Stimulated activated CD8-positive, alpha-beta memory T cell treated with anti-CD3 and anti-CD28 coated beads, Interleukin-12 subunit alpha, Interleukin-12 subunit beta, amount 100 ng/mL, for 4 hours (primary cell): ENCODE measurements around the gene ZNRD2.

ENCODE experiments used
- DNase-seq: peaks from one replicate; pipeline ENCODE4 v3.0.0-alpha.2; 2020; ENCODE audit warnings: low read depth

ZNRD2 gene

DNA sequence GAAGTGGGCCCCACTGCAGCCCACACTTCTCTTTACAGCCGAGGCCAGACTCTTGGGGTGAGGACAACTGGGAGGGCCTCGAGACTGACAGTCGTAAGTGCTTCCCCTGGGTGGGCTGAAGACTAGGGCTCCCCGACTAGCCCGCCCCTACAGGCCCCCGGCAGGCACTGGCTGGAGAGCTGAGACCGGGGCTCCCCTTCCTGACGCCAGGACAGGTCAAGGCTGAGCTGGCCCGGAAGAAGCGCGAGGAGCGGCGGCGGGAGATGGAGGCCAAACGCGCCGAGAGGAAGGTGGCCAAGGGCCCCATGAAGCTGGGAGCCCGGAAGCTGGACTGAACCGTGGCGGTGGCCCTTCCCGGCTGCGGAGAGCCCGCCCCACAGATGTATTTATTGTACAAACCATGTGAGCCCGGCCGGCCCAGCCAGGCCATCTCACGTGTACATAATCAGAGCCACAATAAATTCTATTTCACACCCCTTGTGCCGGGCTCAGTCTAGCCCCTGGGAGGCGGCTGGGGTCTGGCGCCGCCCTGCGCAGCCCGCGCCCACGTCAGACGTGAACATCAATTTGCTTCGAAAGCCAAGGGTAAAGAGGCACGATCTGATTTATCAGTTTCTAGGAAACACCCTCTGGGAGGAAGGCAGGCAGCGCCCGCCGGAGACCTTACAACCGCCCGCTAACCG is 31.9 kb upstream of the ZNRD2 start:
- no peak for DNase-seq

- DNase-seq = no peak
Measured at GRCh38 chr11:65538915-65539743, 31.1 kb upstream of the ZNRD2 start.

GRCh38 chr11:65539744-65540289 is 30.5 kb upstream of the ZNRD2 start:
- DNase-seq = no peak

DNA sequence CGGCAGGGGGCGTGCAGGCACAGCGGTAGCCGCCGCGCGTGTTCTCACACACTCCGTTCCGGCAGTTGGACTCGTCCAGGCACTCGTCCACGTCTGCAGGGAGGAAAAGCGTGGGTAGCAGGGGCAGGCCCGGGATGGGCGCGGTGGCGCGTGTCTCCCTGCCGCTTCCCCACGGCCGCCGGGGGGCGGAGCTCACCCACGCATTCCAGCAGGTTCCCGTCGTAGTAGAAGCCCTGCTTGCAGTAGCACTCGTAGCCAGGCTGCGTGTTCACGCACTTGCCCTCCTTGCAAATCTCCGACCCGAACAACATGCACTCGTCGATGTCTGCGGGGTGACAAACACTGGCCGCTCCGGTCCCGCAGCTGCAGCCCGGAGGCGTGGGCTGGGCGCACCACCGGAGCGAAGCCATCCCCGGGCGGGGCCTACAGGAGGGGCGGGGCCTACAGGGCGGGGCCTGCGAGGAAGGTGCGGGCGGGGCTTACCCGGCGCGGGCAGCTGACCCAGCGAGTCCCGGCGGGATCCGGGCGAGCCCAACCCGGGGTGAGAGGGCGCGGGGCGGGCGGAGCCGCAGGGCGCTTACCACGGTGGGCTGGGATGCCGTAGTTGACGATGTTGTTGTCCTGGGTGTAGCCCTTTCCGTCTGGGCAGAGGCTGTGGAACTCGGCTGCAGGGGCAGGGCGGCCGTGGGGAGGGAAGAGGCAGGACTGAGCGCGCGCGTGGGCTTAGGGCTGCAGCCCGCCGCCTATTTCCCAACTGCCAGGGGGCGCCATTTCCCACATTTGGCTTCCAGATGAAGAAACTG is 29.8 kb upstream of the ZNRD2 start:
- DNase-seq = peak; percentile 75

- DNase-seq = no peak
Measured at GRCh38 chr11:65541093-65541982, 28.9 kb upstream of the ZNRD2 start.

GRCh38 chr11:65542738-65543390 is 27.4 kb upstream of the ZNRD2 start:
- DNase-seq = no peak

GRCh38 chr11:65545853-65546216 is 24.4 kb upstream of the ZNRD2 start:
- DNase-seq = no peak

- peak; percentile 98 for DNase-seq
Measured at GRCh38 chr11:65546217-65546958, 23.9 kb upstream of the ZNRD2 start.

DNA sequence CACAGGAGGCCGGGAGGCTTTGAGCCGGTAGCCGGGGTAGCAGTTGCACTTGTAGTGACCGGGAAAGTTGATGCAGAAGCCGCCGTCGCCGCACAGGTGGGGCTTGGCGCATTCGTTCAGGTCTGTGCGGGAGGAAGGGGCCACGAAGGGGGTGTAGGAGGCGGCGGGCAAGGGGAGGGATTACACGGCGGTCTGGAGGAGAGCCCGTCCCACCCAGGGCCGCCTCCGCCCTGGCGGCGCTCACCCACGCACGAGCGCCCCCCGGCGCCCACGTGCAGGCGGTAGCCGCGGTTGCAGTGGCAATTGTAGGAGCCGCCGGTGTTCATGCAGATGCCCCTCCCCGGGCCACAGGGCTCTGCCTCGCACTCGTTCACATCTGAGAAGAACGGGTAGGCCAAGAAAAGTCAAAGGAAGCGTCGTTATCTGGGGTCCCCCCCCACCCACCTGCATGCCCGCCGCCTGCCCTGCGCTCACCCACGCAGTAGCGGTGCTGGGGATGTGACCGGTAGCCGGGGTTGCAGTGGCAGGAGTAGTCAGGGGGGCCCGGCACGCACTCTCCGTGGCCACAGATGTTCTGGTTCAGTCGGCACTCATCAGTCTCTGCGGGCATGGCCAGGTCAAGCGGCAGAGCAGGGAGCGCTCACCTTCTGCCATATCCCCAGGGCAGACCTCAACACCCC is 22.7 kb upstream of the ZNRD2 start:
- DNase-seq = no peak

DNA sequence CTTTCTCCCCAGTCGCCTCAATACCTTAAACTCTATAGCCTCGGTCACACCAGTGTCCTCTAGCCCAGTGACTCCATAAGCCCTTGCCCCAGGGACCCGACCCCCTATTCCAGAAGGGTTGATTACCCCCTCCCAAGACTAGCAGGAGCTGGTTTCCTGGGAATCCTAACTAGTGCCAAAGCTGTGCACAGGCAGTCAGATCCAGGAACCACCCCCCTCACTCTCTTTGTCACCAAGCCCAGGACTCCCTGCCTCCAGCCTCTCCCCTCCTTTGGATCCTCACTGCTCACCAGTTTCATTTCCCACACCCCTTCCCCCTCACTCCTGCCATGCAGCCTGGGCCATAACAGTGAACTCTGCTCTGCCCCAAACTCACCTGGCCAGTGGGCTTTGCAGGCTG is 21.9 kb upstream of the ZNRD2 start:
- DNase-seq = no peak

DNA sequence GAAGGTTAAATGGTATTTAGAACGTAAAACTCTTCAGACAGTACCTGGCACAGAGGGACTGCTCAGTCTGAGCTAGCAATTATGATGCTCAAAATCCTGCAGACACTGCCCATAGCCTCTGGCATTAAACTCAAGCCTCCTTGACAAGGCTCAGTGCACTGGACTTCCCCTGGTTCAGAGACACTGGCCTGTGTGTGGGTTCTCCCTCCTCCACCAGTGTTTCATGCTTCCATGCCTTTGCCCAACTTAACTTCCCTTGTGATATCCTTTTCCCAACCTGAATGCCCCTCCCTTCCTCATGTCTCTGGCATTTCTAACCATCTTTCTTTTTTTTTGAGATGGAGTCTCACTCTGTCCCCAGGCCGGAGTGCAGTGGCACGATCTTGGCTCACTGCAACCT is 21.2 kb upstream of the ZNRD2 start:
- DNase-seq = no peak

- DNase-seq = no peak
Measured at GRCh38 chr11:65551572-65552387, 18.5 kb upstream of the ZNRD2 start.

- no peak for DNase-seq
Measured at GRCh38 chr11:65552388-65552951, 17.8 kb upstream of the ZNRD2 start.

- no peak for DNase-seq
Measured at GRCh38 chr11:65553301-65554001, 16.8 kb upstream of the ZNRD2 start.

DNA sequence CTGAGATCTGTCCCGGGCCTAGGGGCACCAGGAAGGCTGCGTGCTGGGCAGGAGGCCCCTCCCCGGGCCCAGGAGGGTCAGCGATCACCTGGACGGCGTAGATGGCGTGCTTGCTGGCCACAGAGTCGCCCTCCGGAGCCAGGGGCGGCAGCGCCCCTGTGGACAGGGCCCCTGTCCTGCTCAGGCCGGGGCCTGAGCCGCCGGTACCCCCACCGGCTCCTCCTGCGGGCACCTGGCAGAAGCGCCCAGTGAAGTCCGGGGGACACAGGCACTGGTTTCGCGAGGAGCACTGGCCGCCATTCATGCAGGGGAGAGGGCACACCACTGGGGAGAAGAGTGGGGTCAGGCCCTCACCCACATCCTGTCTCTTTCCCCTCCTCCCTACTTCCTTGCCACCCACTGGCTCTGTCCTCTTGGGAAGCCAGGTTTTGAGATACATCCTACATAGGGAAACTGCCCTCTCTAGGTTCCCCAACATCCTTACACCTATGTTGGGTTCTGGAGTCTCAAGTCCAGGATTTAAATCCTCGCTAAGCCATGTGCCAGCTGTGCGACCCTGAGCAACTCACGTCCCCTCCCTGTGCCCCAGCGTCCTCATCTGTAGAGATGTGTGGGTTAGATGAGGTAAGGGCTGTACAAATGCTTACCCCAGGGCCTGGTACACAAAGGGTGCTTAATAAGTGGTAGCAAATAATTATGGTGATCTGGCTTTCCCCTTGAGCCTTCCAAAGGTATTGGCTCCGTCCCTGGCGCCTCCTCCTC is 16.0 kb upstream of the ZNRD2 start:
- DNase-seq = no peak

- no peak for DNase-seq
Measured at GRCh38 chr11:65554842-65555430, 15.3 kb upstream of the ZNRD2 start.
